Measurements from ENCODE around the gene ADGRA1.

Gene ADGRA1

DNA sequence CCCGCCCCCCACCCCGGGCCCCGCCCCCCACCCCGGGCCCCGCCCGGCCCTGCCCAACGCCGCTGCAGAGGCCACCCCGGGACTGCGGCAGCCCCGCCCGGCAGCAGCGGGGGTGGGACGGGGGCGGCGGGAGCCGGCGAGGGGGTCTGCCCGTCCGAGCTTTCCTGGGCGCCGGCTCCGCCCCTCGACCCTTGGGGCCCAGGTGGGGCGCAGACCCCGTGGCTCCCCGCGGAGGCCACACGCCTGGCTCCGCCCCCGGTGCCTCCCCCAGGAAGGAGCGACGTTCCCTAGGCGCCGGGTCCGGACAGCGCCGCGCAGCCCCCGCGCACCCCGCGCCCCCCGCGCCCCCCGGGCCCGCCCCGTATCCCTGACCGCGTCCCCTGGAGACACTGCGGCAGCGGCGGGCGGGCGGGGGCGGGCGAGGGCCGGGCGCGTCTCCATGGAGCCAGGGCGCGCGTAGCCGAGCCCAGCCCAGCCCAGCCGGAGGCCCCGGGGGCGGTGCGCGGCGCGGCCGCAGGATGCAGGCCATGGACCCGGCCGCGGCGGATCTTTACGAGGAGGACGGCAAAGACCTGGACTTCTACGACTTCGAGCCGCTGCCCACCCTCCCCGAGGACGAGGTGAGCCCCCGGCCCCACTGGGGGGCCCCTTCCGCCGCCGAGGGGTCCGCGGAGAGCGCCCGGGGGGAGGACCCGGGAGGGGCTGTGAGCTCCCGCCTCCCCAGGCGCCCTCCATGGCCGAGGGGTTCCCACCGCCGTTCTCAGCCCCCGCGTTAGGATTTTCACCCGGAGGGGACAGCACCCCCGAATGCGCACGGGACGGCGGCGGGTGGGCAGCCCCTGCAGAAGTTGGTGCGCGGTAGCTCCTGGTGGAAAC, 72.5 kb downstream of the ADGRA1 start, which contains the start of gene KNDC1:
Gene KNDC1, plus strand, starts transcription at position 270 of the 876 bp plus-strand sequence. Its CDS starts 249 bp downstream, at position 519.
- FAIRE-seq, result no peak
- DNase-seq (ENCODE audit: insufficient read length, low spot score), result peak; percentile 58

DNA sequence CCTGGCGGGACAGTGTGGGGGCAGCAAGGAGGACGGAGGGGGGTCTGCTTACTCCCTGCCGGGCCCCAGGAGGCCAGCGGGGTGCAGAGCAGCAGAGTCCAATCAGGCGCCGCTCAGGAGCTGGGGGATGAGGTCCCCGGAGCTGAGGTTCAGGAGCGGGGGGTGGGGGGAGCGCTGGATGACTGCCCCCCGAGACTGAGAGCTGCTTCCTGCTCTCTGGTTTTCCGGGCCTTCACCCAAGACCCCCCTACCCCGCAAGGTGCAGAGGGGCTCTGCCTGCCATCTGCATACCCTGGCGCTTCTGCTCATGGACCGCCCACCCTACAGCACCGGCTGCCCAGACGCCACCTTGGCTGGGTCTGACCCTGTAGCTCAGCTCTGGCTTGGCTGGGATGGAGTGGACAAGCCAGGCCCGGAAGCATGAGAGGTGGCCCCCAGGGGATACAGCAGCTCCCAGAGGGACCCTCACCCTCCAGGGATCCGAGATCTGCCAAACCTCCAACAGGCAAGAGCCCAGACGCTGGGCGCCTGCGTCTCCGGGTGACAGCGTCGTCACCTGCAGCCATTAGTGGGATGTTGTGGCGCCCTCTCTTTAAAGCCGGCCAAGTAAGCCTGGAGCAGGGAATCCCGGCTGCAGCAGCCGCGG, 73.2 kb downstream of the ADGRA1 start:
- FAIRE-seq, result no peak

DNA sequence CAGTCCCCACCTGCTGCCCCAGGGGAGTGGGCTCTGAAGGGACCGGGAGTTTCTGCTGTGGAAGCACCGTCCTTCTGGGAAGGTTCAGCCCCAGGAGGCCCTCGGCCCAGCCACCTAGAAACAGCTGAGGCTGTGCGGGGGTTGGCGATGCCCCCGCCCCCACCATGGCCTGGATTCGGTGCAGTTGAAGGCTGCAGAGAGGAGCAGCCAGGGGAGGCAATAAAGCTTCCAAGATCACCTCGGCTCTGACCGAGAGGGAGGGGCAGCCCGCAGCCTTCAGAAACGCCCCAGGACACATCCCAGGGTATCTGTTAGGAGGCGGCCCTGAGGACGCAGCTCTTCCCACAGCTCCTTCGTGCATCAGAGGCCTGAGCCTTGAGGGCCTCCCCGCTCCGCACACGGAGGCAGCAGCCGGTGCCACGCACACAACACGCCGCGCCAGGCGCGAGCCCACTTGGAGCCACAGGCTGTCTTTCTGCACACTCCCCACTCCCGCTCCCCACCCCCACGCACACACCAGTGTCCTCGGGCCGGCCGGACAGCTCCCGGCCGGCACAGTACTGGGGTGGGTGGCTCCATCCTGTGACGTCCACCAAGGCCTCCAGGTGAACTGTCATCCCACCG, 73.9 kb downstream of the ADGRA1 start:
- FAIRE-seq (no peak), DNase-seq (ENCODE audit: insufficient read length, low spot score) (no peak)

More for the DNA sequence above, 73.2 kb downstream of the ADGRA1 start:
- no peak for DNase-seq (ENCODE audit: insufficient read length, low spot score)

DNA sequence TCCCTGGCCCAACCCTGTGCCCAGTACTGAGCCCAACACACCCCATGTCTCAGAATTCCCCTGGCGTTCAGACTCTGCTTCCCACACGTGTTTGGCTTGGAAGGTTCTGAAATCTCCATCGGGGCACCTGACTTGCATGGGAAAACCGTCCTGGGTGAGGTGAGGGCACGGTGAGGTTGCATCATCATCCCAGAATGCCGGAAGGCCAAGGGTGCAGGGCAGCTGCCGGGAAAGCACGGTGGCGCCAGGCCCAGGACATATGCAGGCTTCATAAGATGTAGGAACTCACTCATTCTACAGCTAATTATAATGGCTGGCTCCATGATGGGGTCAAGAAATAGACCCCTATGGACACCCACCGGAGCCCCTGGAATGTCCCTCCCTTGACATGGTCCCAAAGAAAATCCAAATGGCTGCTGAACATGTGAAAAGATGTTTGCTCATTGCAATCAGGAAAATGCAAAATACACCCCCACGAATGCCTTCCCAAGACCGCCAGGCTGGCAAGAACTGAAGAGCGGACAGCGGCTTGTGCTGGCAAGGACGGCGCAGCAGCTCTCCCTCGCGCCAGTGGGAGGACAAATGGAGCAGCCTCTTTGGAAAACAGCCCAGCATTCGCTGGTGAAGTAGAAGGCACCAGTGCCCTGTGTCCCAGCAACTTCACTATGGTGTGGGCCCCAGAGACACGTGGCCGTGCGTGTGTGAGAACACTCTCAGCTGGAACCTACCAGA, 74.6 kb downstream of the ADGRA1 start:
- FAIRE-seq (no peak), DNase-seq (ENCODE audit: insufficient read length, low spot score) (no peak)

DNA sequence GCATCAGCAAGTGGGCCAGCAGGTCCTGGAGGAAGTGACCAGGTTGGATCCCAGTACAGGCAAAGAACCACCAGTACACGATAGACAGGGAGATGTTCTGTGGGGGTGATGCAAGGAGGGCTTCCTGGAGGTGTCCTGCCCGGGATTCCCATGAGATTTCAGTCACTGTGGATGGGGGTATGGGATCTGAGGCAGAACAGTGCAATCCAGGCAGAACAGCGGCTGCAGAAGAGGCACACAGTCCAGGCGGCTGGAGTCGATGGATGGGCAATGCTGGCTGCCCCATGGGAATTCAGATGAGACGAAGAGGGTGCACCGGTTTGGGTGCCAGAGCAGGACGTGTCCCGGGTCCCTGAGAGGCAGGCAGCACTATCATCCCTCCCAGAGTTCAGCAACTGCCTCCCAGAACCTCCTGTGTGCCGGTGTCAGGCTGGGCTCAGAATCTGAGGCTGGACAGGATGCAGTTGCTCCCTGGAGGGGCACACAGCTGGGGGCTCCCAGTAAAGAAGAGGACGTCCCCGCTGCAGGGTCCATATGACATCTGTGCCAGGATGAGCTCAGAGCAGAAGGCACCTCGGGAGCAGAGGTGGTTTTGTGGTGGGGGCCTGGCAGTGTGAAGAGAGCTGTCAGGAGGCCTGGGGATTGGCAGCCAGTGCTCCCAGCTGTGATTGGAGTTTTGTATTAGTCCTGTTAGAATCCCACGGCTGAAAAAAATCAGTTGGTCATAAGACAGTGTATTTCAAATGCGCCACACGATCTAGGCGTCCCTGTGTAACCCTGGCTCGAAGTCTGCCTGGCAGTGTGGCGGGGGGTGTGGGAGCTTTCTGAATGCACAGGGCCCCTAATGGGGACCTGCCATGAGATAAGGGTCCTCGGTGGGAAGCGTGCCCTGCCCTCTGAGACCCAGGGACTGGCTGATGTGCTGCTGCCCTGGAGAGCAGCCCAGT, 75.5 kb downstream of the ADGRA1 start:
- DNase-seq (ENCODE audit: insufficient read length, low spot score) (no peak), FAIRE-seq (no peak)

DNA sequence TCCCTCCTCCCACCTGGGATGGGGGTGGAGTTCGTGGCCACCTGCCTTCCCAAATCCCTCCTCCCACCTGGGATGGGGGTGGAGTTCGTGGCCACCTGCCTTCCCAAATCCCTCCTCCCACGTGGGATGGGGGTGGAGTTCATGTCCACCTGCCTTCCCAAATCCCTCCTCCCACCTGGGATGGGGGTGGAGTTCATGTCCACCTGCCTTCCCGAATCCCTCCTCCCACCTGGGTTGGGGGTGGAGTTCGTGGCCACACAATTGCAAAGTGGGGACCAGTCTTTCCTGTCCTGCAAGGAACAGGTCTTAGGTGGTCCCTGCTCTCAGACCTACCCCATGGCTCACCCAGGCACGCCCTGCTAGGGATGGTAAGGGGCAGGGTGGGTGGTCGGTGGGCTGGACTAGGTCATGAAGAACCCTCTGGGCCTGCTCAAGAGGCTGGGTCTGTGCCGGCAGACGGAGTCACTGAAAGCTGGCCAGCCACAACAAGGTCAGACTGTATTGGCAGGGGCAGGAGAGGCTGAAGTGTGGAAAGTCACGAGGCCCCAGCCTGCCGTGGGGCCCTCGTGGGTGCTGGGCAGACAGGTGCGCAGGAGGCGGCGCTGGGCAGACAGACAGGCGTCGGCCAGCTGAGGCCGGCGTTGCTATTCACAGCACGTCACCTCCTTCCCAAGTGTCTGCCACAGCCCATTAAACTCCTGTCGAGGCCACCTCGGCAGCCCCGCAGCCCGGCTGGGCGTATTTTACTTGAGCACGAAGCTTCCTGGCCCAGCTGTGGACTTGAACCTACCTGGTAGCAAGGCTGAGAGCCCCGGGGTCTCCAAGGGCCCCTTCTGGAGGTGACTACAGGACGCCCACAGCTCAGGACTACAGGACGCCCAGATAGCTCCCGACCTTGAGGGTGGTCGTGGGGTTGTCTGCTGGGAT, 76.4 kb downstream of the ADGRA1 start:
- no peak for DNase-seq (ENCODE audit: insufficient read length, low spot score)
- FAIRE-seq, result no peak

DNA sequence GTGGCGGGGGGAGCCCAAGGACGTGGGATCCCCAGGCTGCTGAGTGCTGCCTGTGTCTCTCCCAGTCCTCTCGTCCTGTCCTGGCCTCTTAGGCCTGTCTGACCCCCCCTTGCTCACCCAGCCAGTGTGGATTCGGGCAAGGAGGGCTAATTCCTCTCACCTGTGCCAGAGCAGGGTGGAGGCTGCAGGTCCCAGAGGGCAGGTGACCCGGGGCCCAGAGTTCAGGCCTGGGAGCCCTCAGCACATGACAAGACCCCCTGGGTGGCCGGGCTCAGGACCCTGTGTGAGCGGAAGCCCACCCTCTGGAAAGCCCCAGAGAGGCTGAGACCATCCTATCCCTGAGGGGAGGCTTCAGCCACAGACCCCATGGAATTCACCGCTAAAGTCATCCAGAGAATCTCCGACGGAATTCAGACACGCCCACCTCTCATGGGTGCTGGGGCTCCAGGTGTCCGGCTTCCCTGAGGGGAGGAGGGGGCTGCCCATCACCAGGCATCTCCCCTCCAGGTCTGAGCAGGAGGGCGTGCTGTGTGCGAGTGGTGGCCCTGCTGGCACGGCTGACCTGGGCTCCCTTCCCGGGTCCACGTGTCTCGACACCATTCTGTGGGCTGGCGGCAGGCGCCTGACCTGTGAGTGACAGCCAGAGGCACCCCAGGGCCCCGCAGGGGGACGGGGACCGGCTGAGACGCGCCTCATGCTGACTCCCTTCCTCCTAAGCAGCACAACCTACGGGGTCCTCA, 77.3 kb downstream of the ADGRA1 start:
- DNase-seq (ENCODE audit: insufficient read length, low spot score) (no peak), FAIRE-seq (no peak)

DNA sequence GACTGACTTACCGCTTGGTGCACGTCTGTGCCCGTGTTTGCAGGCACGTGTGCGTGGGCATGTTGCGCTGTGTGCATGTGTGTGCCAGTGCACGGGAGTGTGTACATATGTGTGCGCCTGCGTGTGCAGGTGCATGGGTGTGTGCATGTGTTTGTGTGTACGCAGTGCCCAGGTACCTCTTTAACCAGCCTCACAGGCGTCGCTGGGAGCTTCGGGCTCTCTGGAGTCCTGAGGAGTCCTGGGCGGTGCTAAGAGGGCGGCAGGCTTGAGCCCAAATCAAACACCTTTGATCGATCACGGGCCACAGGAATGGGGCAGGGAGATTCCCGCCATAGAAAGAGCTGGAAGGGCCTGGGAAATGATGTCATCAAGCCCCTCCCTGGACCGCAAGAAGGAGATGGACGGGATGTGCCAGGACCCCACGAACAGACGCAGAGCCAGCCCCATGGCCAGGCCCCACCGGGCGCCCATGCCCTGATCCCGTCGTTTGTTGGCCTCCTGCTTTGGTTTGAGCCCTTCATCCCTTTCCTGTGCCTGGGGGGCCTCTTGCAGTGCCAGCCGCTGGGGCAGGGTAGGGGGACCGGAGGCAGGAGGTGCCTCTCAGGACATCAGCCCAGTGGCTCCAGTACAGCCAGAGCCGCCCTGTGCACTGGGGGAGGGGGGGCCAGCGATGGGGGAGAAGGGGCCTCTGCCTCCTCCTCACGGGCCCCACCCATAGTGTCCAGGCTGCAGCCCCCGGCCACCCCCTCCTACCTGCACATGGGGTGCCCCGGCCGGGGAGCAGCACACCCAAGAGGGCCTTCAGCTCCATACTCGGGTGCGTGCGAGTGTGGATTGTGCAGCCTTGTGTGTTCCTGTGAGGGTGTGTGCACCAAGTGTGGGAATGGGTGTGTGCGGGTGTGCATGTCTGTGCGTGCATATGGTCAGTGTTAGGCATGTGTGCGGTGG, 78.1 kb downstream of the ADGRA1 start:
- FAIRE-seq (no peak), DNase-seq (ENCODE audit: insufficient read length, low spot score) (no peak)

DNA sequence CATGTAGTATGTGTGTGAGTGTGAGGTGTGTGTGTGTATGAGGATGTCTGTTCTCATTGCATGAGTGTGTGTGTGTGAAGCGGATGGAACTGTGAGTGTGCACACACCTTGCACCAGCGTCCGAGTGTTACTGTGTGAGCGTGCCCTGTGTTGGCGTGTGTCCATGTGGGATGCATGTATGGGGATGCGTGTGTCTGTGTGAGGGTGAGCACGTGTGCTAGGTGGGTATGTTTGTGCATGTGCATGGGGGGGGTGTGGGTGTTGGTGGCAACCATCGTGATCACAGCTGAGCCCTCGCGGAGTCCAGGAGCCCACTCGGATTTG, 78.7 kb downstream of the ADGRA1 start:
- DNase-seq (ENCODE audit: insufficient read length, low spot score) (no peak), FAIRE-seq (peak; percentile 13)

DNA sequence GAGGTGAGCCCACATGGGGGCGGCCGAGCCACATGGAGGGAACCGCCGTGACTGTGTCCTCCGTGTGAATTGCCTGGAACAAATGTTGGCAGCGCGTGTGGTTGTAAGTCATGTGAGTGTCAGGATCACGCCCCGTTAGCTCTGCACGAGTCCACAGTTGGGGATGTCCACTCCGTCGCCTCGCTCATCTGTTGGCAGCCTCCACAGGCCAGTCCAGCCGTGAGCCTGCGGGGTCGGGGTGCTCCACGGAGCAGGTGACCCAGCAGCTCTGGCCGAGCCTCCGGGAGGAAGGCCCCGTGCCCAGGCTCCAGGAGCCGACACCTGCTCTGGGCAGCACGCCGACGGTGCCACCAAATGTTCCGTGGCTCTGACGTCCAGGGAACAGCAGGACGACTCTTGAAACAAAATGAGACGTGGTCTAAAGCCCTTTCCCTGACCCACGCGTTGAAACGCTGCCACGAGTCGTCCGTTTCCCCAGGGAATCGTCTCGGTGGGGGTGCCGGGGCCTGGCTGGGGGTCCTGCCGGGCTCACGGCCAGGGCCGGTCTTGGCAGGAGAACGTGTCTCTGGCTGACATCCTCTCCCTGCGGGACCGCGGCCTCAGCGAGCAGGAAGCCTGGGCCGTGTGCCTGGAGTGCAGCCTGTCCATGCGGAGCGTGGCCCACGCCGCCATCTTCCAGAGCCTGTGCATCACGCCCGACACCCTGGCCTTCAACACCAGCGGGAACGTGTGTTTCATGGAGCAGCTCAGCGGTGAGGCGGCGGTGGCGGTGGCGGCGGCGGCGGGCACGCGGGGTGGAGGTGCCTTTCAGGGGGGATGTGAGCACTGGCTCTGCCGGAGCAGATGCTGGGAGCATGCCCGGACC, 79.3 kb downstream of the ADGRA1 start:
- FAIRE-seq, result no peak

DNA sequence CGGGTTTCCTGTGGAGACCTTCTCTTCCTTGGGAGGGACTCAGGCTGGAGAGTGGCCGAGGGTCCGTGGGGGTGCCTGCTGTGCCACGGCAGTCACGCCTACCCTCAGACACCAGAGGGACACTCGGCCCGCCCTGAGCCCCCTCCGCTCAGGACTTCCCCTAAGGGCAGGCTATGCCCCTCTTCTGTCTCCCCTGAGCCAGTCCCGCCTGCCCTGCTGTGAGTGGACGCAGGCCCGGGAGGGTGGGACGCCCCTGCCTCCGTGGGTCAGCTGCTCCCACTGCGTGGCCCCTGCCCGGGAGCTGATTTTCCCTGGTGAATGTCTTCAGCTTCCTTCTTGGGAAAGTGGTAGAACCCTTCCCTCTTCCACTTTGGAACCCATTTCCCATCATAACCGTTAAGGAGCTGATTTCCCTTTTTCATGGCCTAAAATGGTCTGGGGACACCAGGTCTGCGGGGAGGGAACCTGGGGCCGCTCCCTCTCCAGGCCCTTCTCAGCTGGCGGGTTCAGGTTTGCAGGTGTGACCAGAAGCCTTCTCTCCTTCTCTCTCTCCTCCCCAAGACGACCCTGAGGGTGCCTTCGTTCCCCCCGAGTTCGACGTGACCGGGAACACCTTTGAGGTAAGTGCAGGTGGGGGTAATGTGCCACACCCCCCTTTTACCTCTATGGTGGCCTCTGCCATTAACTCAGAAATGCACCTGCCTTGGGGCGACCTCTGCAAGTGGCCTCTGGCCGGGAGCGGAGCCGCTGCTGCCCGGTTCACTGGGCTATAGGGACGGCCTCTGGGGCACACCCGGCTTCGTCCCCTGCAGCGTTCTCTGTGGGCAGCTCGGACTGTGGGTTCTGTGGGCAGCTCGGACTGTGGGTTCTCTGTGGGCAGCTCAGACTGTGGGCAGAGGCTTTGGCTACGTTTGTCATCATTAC, 80.2 kb downstream of the ADGRA1 start:
- DNase-seq (ENCODE audit: insufficient read length, low spot score) (no peak), FAIRE-seq (no peak)

More for the DNA sequence above, 79.3 kb downstream of the ADGRA1 start:
- DNase-seq (ENCODE audit: insufficient read length, low spot score), result no peak

DNA sequence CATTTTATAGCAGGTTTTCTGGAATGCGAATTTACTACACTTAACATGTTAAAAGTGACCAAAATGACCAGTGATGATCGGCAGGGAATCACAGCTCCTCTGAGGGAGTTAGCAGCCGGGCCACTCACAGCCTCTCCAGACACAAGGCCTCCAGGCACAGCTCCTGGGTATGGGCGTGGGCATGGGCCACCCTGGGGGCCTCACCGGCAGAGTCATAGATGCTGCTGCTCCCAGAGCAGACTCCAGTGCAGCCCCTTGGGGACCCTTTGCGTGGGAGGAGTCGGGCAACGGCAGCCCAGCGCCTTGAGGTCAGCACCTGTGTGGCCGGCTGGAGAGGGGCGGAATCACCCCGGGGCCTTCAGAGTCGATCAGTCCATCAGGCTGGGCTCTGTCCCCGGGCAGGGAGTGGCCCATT, 80.9 kb downstream of the ADGRA1 start:
- FAIRE-seq (no peak), DNase-seq (ENCODE audit: insufficient read length, low spot score) (no peak)

DNA sequence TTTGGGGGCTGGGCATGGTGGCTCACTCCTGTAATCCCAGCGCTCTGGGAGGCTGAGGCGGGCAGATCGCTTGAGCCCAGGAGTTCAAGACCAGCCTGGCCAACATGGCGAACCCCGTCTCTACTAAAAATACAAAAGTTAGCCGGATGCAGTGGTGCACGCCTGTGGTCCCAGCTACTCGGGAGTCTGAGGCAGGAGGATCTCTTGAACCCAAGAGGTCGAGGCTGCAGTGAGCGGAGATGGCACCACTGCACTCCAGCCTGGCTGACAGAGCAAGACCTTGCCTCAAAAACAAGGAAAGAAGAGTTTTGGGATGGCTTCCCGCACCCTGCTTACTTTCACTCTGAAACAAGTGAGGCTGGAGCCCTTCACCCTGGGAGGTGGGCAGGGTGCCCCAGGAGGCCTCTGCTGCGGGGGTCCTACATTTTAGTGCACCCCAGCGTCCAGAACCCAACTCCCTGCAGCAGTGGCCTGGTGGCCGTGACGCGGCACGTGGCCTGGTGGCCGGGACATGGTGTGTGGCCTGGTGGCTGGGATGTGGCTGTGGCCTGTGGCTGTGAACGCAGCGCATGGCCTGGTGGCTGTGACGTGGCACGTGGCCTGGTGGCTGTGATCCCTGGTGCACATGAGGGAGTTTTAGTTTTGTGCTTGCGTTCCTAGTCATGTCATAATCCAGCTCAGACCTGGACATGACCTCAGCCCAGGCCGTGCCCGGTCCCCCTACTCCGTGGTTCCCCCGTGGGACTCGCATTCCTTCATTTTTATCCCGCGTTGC, 81.6 kb downstream of the ADGRA1 start:
- DNase-seq (ENCODE audit: insufficient read length, low spot score) (no peak), FAIRE-seq (no peak)

DNA sequence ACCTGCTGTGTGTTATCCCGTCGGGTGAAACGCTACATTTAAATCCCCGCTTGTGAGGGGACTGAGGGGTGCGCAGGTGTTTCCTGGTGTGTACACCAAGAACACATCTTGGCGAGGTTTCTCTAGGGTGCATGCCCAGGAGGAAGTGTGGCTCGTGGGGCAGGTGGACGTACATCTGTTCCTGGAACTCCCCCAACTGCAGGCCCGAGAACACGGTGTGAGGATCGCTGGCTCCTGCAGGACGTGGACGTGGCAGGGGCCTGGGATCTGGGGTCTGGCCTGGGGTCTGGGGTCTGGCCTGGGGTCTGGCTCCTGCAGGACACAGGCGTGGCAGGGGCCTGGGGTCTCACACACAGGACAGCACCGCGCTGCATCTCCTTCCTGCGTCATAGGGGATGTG, 82.4 kb downstream of the ADGRA1 start:
- DNase-seq (ENCODE audit: insufficient read length, low spot score) (no peak), FAIRE-seq (no peak)
